Measurements from ENCODE around the gene ADGB.
A peak's percentile ranks its signal among the peaks of the same experiment; 100 is the strongest.
"Not testable (repeated sequence)": the region's sequence is repeated elsewhere in the genome, so short reads cannot be mapped to it uniquely, and the experiment has no call there.

Gene ADGB

GRCh38 chr6:146767632-146768031, 168.9 kb downstream of the ADGB start:
- DNase-seq (ENCODE audit: low spot score) = no peak

- no peak for DNase-seq (ENCODE audit: low spot score)
Measured at GRCh38 chr6:146768722-146769121, 169.9 kb downstream of the ADGB start.

GRCh38 chr6:146770275-146770964, 171.6 kb downstream of the ADGB start:
- no peak for DNase-seq (ENCODE audit: low spot score)

DNA sequence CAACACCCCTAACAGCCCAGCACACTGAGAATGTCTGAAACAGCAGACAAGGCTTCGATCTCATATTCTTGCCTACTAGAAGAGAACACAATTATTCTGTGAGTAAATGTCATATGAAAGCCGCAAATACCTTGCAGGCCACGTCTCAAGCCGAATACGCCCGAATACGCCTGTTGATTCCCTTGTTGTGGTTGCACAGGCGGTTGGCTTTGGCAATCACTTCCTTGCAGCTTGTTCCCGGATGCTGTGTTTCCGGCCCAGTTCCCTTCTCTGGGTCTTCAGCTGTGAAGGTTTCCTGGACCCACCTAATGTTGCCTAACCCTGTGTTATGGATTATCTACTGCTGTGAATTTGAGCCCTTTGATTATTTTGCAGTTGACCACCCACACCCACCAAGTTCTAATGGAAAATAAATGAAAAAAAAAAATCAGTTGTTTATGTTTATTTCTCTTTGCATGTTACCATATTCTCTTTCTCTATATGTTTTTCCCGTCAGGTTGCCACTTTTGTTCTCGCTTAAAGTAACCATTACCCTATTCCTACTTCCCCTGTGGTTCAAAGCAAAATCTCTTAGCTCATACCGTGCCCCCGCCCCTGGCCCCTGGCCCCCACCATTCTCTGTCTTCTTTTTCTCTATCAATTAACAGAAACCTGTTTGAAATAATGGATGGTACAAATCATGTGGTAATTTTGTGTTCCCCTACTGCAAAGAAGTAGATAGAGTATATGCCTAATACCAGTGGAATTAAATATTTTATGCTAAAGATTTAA, 172.4 kb downstream of the ADGB start:
- DNase-seq (ENCODE audit: low spot score) = peak; percentile 1

GRCh38 chr6:146775220-146775619, 176.4 kb downstream of the ADGB start:
- no peak for DNase-seq (ENCODE audit: low spot score)

DNA sequence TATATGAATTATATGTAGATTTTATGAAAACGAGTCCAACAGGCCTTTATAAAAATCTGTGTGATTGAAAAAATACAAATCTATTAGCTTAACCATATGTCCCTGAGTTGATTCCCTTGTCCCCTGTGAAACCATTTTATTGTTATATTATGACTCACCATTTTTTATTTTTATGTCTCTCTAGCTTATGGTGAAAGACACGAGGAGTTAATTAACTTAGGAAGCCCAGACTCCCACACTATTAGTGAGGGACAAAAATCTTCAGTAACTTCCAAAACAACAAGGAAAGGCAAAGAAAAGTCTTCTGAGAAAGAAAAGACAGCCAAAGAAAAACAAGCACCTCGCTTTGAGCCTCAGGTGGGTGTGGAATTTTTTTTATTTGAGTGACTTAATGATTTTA, 183.1 kb downstream of the ADGB start:
- no peak for DNase-seq (ENCODE audit: low spot score)

GRCh38 chr6:146785001-146785585, 186.3 kb downstream of the ADGB start:
- peak; percentile 6 for DNase-seq (ENCODE audit: low spot score)

- DNase-seq (ENCODE audit: low spot score) = no peak
Measured at GRCh38 chr6:146787876-146788508, 189.2 kb downstream of the ADGB start.

- no peak for DNase-seq (ENCODE audit: low spot score)
Measured at GRCh38 chr6:146790561-146791091, 191.9 kb downstream of the ADGB start.

GRCh38 chr6:146791930-146792329, 193.2 kb downstream of the ADGB start:
- no peak for DNase-seq (ENCODE audit: low spot score)

DNA sequence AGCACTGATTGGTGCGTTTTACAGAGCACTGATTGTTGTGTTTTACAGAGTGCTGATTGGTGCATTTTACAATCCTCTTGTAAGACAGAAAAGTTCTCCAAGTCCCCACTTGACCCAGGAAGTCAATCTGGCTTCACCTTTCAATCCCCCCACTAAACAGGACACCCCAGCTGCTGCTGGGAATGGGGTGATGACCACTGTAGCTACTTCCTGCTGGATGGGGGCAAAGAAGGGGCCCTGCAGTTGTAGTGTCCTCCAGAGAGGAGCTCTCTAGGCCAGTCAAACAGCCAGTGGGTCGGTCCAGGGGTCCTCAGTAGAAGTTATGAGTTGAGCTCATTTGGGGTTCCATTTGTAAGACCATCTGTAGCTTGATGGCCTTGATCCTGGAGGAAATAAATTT, 194.4 kb downstream of the ADGB start:
- not testable (repeated sequence) for DNase-seq (ENCODE audit: low spot score)

- DNase-seq (ENCODE audit: low spot score) = no peak
Measured at GRCh38 chr6:146795479-146796133, 196.8 kb downstream of the ADGB start.

- not testable (repeated sequence) for DNase-seq (ENCODE audit: low spot score)
Measured at GRCh38 chr6:146803167-146803566, 204.4 kb downstream of the ADGB start.

DNA sequence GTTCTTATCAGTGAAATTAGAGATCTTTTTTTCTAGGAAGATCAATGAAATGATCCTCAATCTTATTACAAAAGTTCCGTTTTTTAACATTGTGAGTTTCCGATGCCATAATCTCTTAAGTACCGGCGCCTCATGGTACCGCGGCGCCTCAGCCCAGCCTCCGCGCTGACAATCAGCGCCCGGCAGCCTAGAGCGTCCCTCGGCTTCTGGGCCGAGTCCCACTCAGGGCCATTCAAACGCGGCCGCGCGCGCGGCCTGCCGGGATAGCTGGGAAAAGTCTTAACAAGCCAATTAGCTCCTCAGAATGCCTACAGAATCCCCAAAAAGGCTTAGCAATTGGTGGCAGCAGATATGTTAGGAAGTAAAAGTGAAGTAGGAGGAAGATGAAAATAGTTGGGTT, 204.8 kb downstream of the ADGB start:
- no peak for DNase-seq (ENCODE audit: low spot score)

DNA sequence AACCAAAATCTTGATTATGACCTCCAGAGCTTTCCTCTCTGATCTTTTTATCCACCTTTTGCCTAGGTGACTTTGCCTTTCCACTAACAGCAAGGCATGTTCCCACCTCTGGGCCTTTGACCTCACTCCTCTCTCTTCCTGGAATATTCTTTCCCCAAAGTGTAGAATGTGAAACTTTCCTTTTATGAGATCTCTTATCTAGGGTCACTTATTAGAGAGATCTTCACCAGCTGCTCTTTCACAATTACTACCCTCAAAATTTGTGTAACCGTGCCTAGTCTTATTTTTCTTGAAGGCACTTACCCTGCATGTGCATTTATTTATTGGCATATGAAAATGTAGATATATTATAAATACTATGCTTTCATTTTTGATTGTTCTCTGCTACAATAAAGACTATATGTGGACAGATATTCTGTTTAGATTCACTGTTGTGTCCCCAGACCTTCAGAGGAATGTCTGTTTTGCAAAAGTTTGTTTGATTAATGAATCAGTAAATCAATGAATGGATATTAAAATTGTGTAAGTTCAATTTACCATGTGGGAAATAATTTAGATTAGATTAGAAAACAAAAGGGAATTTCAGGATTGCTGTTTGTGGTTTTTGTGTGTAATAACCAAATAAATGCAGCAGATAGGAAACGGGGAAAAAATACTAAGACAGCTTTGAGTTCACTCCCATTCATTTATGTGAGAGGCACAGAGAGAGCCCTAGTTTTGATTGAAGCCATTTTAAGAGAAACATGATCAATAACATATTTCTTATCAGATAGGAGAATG, 207.0 kb downstream of the ADGB start:
- no peak for DNase-seq (ENCODE audit: low spot score)

GRCh38 chr6:146809014-146809413, 210.2 kb downstream of the ADGB start:
- not testable (repeated sequence) for DNase-seq (ENCODE audit: low spot score)

GRCh38 chr6:146812811-146813321, 214.1 kb downstream of the ADGB start:
- DNase-seq (ENCODE audit: low spot score) = not testable (repeated sequence)

DNA sequence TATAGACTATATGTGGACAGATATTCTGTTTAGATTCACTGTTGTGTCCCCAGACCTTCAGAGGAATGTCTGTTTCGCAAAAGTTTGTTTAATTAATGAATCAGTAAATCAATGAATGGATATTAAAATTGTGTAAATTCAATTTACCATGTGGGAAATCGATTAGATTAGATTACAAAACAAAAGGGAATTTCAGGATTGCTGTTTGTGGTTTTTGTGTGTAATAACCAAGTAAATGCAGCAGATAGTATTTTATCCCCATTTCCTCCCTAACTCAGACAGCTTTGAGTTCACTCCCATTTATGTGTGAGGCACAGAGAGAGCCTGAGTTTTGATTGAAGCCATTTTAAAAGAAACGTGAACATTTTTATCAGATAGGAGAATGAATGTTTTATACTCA, 214.8 kb downstream of the ADGB start:
- no peak for DNase-seq (ENCODE audit: low spot score)

GRCh38 chr6:146814148-146814750, 215.5 kb downstream of the ADGB start:
- DNase-seq (ENCODE audit: low spot score) = no peak

Measured in putamen (tissue), 1 donor.